ENCODE data around the gene CAMTA1.
A peak's percentile ranks its signal among the peaks of the same experiment; 100 is the strongest.

The CAMTA1 gene

GRCh38 chr1:6796095-6796494 is 10.8 kb downstream of the CAMTA1 start:
- TF ChIP-seq CTCF (conservative IDR thresholded peaks at IDR 0.05; ENCODE audit: control insufficient read depth, insufficient read depth, low read depth, low read length) = no peak
- no peak overlapping the region for H3K4me3 ChIP-seq (ENCODE audit: control insufficient read depth, low read depth, low read length)
- DNase-seq (ENCODE audit: low read depth) = no peak

DNA sequence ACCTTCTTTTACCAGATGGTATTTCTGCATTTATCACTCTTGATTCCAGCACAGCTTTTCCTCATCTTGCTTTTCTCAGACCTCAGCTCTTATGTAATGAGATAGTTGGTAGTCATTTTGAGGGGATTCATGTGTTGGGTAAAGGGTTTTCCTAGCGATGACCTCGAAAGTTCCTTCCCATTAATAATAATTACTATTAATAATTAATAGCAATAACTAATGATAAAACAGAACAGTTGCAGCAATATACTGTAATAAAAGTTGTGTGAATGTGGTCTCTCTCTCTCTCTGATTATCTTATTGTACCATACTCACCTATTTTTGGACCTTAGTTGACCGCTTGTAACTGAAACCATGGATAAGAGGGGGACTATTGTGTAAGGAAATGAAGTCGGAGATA is 14.2 kb downstream of the CAMTA1 start:
- no peak for DNase-seq (ENCODE audit: low read depth)
- H3K4me3 ChIP-seq (ENCODE audit: control insufficient read depth, low read depth, low read length) = no peak overlapping the region
- TF ChIP-seq CTCF (conservative IDR thresholded peaks at IDR 0.05; ENCODE audit: control insufficient read depth, insufficient read depth, low read depth, low read length) = no peak

- TF ChIP-seq CTCF (conservative IDR thresholded peaks at IDR 0.05; ENCODE audit: control insufficient read depth, insufficient read depth, low read depth, low read length) = no peak
- no peak for DNase-seq (ENCODE audit: low read depth)
- no peak overlapping the region for H3K4me3 ChIP-seq (ENCODE audit: control insufficient read depth, low read depth, low read length)
Observed at GRCh38 chr1:6800745-6801144, 15.5 kb downstream of the CAMTA1 start.

DNA sequence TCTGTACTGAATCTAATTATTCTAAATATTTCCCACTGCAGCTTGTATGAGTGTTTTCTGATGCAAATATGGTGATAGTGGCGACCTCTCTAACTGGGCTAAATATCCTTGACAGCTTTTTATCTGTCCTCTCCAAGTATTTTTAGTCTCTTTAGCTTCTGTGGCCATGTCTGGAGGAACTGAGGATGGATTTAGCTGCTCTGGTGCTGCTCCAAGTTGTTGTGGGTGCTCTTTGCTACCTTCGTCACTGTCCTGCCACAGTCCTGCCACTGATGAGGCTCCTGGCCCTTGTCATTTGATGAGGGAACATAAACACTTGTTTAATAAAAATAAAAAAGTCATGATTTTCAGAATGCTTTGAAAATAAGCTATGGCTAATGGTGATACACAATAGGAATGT is 15.9 kb downstream of the CAMTA1 start:
- no peak for TF ChIP-seq CTCF (conservative IDR thresholded peaks at IDR 0.05; ENCODE audit: control insufficient read depth, insufficient read depth, low read depth, low read length)
- DNase-seq (ENCODE audit: low read depth) = no peak
- no peak overlapping the region for H3K4me3 ChIP-seq (ENCODE audit: control insufficient read depth, low read depth, low read length)

DNA sequence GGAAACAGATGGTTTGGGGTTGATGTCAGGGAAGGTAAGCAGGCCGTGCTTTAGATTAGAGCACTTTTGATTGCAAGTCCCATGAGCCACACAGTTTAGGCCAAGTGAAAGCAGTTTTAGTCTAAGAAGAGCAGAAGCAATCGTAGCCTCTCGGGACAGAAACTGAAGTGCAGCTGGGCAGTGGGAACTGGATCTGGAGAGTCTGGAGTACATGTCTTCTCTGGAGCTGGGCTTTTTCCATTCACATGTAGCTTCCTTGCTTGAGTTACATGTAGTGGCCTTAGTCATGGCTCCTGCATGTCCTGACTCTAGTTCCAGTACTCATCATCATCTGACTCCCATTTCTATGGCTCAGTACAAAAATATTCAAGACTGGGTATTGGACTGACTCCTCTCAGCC is 16.7 kb downstream of the CAMTA1 start:
- peak; percentile 74 for DNase-seq (ENCODE audit: low read depth)
- H3K4me3 ChIP-seq (ENCODE audit: control insufficient read depth, low read depth, low read length) = no peak overlapping the region
- TF ChIP-seq CTCF (conservative IDR thresholded peaks at IDR 0.05; ENCODE audit: control insufficient read depth, insufficient read depth, low read depth, low read length) = no peak

DNA sequence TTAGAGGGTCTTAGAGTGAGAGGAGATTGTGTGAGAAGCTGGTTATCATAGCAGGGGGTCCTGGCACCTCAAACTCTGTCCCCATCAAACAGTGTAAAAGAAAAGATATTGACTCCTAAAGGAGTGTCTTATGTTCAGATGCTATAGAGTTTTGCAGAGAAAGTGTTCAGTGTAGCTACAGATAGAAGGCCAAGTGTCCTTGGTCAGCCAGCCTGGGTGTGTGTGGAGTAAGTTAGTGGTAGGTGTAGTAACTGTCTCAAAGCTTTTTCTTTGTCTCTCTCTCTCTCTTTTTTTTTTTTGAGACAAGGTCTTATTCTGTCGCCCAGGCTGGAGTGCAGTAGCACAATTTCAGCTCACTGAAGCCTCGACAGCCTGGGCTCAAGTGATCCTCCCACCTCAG is 17.2 kb downstream of the CAMTA1 start:
- no peak overlapping the region for H3K4me3 ChIP-seq (ENCODE audit: control insufficient read depth, low read depth, low read length)
- DNase-seq (ENCODE audit: low read depth) = no peak
- no peak for TF ChIP-seq CTCF (conservative IDR thresholded peaks at IDR 0.05; ENCODE audit: control insufficient read depth, insufficient read depth, low read depth, low read length)

DNA sequence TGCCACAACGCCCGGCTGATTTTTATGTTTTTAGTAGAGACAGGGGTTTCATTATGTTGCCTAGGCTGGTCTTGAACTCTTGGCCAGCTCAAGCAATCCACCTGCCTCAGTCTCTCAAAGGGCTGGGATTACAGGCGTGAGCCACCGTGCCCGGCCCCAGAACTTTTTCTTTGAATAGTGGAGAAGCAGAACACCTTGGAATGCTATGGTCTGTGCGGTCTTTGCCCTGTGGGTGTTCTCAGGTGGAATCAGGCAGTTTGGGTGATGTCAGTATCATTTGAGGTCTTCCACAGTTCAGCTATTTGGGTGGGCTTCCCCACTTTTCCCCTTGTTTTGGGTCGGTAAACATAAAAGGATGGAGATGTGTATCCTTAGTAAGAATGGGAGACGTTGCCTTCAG is 17.6 kb downstream of the CAMTA1 start:
- no peak for DNase-seq (ENCODE audit: low read depth)
- TF ChIP-seq CTCF (conservative IDR thresholded peaks at IDR 0.05; ENCODE audit: control insufficient read depth, insufficient read depth, low read depth, low read length) = no peak
- no peak overlapping the region for H3K4me3 ChIP-seq (ENCODE audit: control insufficient read depth, low read depth, low read length)

Measured in fibroblast of mammary gland (primary cell).